ENCODE data around the gene PLPP1.

Gene PLPP1

DNA sequence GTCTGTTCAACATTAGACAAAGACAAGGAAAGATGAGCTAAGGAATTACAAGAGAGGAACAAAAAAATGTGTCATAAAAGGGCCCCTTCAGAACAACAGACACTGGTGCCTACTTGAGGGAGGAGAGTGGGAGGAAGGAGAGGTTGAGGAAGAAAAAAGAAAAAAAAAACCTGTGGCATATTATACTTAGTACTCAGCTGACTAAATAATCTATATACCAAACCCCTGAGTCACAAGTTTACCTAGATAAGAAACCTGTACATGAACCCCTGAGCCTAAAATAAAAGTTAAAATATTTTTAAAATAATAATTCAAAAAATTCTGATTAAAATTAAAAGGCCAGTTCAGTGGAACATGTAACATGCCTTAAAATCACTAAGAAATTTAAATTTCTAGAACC lies 119.7 kb downstream of the PLPP1 start:
- in situ Hi-C loops (cut with MboI; ENCODE audit: low sequenced_read_pairs): no loop called here

DNA sequence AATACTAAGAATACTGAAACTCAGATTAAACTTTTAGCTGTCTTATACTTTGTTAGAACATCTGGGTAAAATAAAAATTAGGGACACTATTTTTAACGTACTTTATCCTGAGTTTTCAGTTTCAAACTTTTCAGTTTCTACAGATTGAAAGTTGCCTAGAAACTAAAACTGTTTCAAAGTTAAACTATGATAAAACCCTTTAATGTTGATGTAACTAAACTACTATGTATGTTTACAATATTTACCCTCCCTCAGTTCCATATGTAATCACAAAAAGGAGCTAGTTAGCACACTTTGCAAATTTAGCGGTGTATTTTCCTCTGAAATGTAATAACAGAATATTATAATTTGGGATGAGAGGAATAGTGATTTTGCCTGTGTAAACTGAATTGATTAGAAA lies 121.1 kb downstream of the PLPP1 start:
- in situ Hi-C loops (cut with MboI; ENCODE audit: low sequenced_read_pairs): no loop called here

DNA sequence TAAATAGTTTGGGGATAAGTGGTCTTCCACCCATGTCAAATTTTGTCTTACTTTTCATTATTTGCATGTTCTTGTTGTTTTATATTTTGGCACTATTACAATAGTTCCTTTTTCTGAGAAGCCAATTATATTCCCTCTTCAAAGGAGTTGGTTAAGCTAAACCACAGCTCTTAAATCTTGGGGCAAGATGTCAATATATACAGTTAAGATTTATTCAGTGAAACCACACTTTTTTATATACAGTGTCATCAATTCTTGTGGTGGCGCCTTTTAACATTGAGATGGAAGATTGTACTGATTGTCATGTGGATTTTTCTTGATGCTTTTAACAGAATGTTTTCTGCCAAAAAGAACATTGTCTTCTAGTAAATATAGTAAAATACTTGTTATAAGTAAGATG lies 122.9 kb downstream of the PLPP1 start:
- in situ Hi-C loops (cut with MboI; ENCODE audit: low sequenced_read_pairs): no loop called here

DNA sequence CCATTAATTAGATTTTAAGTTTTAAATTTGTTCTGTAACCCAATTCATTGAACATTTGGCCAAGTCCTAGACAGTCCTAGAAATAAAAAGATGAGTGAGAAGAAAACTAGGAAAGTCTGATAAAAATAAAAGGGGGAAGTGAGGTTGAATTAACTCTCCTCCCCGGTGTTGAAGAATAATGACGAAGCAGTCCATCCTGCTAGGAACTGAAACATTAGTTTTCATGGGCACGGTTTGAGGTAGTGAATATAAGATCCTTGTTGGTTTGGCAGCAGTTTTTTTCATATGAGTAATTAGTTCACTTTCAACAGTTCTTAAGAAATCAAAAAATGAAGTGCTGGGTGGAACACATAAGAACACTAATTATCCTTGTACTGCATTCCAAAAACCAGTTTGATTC lies 123.9 kb downstream of the PLPP1 start:
- in situ Hi-C loops (cut with MboI; ENCODE audit: low sequenced_read_pairs): no loop called here

DNA sequence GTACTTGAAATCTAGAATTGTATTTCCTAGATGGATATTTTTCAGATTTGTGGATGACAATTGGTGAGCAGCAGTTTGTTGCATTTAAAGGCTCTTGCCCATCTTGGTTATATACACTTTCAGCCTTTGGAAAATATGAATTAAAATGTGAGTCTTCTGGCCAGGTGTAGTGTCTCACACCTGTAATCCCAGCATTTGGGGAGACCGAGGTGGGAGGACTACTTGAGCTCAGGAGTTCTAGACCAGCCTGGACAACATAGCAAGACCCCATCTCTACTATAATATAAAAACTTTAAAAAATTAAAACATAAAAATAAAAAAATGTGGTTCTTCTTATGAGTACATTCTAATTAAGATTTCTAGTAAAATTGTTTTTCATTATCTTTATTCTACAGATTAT lies 125.0 kb downstream of the PLPP1 start:
- in situ Hi-C loops (cut with MboI; ENCODE audit: low sequenced_read_pairs): no loop called here

DNA sequence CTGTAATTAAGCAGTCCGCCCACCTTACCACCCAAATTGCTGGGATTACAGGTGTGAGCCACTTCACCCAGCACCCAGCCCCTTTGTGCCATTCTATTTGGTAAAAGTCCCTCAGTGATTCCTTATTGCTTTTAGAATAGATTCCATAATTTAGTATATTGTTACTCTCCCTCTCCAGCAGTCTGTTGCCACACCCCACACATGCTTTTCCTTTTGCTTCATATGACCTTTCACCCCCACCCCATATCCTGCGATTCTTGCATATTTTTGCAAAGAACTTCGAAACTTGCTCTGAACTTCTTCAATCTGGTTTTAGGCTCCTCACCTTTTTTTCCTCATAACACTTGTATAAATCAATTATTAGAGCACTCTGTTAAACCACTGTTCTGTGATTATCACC lies 126.8 kb downstream of the PLPP1 start:
- in situ Hi-C loops (cut with MboI; ENCODE audit: low sequenced_read_pairs): no loop called here

DNA sequence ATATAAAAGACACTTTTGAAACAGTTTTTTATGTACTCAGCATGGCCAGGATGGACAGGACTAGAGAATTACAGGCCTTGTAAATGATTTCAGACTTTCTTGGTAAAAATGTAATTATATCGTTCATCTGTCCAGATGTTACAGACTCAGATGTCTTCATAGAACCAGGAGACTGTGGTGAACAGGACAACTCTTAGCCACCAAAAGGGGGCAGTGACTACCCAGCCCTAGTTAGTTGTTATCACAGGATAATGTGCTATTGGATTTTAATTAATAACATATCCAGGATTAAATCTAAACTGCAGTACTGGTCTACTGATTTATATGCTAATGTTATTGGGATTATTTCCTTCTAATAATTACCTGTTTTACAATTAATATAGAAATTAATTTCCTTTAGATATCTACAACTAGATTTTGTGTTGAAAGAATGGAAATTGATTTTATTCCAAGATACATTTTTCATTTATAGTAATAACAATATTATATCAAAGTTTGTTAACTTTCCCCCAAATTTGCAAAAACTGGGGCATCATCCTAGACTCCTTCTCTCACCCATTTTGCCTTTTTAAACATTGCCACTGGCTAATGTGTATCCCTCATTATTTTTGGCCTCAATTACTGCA lies 127.6 kb downstream of the PLPP1 start:
- in situ Hi-C loops (cut with MboI; ENCODE audit: low sequenced_read_pairs): no loop called here

DNA sequence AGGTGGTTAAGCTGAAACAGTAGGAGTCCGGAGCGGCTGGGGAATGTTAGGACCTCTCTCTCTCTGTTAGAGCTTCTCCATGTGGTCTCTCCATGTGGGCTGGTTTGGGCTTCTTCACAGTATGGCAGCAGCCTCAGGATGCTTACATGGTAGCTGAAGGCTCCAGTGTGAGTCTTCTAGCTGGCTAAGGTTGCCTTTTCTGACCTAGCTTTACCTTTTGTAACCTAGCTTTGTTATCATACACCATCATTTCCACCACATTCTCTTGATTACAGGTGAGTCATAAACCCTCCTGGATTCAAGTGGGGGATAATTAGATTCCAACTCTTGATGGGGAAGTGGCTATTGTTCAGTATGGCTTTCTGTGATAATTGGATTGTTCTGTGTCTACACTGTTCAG lies 128.5 kb downstream of the PLPP1 start:
- in situ Hi-C loops (cut with MboI; ENCODE audit: low sequenced_read_pairs): no loop called here

DNA sequence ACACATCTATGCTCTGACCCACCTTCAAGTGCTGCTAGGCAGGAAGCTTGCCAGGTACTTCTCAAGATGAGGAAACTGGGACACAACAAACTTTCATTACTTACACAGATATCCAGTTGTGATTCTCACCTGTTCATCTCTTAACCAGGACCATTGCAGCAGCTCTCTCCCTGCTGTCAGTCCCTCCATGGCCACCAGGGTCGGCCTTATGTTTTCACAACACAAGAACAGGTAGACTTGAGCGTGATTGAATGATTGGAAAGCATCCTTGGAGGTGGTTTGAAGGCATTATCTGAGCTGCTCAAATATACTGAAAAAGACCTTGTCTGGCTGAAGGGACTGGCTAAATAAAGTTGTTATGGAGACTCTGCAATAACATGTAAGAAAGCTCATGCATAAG lies 132.6 kb downstream of the PLPP1 start:
- in situ Hi-C loops (cut with MboI; ENCODE audit: low sequenced_read_pairs): no loop called here

DNA sequence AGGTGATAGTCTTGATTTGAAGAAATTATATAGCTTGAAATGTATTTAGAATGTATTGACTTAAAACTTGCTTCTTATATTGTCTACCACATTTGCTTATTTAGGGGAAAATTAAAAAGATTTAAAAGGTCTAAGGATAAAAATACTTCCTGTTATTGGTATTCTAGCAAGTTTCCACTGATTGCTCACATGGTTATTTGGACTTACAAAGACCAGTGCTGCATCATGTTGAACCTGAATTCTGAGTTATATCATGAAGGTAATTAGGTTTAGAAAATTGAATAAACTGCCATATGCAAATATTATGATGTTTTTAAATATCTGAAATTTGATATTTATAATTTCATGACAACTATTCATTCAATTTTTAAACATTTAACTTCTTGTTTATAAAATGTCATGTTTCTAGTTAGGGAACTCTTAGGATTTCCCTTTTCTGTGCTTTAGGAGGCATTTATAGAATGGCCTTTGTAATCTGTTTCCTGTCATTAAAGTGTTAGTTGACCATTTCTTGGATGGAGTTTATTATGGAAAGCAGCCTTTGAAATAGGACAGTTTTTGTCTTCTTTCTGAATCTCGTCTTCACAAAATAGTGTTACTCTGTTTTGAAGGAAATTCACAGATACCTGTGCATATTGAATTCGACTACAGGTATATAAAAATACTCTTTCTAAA lies 141.1 kb downstream of the PLPP1 start:
- in situ Hi-C loops (cut with MboI; ENCODE audit: low sequenced_read_pairs): no loop called here

DNA sequence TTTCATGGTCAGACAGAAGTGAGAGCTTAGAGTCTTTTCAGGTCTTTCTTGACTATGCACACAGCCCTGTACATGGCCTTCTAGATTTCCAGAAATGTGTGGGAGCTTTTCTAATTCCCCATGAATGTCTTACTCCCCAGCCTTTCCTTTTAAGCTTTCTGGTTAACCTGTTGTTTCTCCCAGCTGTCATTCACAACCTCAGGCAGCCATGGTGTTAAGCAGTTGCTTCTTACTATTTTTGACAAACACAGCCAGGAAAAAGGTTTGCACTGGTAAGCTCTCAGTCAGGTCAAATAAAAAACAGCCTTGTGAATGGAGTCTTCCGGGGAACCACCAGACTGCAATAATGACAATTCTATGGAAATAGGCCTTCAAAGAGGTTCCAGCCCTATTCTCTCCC lies 142.1 kb downstream of the PLPP1 start:
- in situ Hi-C loops (cut with MboI; ENCODE audit: low sequenced_read_pairs): no loop called here

DNA sequence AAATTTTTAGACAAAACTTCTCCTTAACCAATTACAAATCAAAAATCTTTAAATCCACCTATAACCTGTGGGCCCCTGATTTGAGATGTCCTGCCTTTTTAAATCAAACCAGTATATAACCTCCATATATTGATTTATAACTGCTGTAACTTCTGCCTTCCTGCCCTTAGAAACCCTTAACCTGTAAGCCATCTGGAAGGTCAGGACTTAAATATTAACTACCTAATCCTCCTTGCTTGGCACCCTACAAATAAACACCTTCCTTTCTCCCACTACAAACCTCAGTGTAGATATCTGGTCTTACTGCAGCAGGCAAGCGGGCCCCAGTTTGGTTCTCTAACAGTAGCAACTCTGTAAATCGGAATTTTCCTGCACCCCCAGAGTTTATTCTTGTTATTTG lies 143.1 kb downstream of the PLPP1 start:
- in situ Hi-C loops (cut with MboI; ENCODE audit: low sequenced_read_pairs): no loop called here

DNA sequence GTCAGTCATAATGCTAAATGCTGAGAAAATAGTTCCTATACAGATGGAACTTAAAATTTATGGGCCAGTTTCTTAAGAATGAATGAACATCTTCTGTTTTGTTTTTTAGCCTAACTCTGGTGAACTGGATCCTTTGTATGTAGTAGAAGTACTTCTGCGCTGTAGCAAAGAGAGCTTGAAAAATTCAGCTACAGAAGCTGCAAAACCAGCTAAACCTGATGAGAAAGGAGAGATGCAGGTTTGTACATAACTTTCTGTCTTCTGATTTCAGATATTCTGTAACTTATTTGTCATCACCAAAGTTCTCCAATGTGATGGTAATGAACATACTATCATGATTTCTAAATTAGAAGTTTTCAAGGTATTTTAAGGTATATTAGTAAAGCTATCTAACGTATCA lies 146.9 kb downstream of the PLPP1 start:
- in situ Hi-C loops (cut with MboI; ENCODE audit: low sequenced_read_pairs): no loop called here

DNA sequence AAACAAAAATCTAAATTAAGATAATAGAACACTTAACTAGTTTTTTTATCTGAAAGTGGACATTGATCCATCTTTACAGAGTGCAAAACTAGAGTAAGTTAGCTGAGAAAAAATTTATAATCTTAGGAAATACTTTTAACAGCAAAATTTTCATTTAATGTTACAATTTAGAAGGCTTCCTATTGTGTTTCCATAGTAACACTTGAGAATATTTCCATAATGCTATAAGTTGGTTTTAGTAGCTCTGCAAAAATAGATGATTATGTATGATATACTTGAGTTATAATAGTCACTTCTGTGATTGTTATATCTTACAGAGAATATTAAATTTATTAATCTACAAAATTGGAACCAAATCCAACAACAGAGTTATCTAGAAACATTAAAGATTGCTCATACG lies 148.4 kb downstream of the PLPP1 start:
- in situ Hi-C loops (cut with MboI; ENCODE audit: low sequenced_read_pairs): no loop called here

DNA sequence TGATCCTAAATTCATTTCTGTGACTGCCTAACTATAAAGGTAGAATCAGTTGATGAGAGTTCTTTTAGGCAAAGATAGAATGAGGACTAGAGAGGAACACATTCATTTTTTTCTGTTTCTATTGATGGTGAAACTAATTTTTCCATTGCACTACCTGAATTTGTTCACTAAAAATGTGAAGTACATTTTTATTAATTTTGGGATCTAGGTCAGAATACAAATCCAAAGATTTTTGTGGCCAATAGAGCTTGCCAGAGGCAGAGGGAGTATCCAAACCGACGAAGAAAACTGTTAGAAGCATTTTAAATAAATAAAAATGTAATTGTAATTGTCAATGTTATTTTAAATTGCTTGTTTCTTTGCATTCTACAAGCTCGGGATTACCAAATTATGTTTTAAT lies 148.9 kb downstream of the PLPP1 start:
- in situ Hi-C loops (cut with MboI; ENCODE audit: low sequenced_read_pairs): no loop called here

DNA sequence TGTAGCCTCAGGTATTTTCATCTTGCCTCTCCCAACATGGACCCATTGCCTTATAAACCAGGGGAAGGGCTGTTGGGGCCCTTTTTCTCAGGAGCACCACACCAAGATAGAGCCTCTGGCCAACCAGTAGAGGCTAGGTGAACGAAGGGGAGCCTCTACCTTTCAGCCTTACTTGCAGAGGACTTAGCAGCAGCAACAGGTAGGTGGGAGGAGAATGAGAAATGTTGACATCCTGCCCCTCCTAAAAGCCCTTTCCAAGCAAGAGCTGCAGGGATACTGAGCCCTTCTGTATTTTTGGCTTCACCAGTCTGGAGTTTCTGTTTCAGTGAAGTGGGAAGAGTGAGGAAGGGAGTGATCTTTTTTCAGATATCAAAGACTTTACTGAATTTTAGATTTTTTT lies 149.5 kb downstream of the PLPP1 start:
- in situ Hi-C loops (cut with MboI; ENCODE audit: low sequenced_read_pairs): no loop called here

DNA sequence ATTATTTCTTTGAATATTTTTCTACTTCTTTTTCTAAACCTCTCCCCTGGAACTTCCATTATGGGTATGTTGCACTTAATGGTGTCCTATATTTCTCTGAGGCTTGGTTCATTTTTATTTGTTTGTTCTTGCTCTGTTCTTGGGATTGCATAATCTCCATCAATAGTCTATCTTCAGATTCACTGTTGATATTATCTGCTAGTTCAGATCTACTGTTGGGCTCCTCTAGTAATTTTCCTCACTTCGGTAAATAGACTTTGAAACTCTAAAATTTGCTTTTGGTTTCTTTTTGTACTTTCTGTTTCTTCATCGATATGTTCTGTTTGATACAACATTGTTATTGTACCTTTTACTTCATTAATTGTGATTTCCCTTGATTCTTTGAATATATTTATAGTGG lies 150.7 kb downstream of the PLPP1 start:
- in situ Hi-C loops (cut with MboI; ENCODE audit: low sequenced_read_pairs): no loop called here

DNA sequence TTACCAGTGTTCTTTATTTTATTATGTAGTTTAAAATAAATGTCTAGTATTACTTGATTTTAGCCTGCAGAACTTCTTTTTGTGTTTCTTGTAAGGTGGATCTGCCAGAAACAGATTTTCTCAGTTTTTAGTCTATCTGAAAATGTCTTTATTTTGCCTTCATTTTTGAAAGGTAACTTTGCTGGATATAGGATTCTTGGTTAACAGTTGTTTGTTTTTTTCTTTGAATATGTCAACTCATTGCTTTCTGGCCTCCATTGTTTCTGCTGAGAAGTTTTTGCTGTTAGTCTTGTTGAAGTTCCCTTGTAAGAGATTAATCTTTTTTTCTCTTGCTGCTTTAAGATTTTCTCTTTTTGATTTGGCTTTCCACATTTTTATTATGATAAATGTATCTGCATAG lies 151.5 kb downstream of the PLPP1 start:
- in situ Hi-C loops (cut with MboI; ENCODE audit: low sequenced_read_pairs): no loop called here

DNA sequence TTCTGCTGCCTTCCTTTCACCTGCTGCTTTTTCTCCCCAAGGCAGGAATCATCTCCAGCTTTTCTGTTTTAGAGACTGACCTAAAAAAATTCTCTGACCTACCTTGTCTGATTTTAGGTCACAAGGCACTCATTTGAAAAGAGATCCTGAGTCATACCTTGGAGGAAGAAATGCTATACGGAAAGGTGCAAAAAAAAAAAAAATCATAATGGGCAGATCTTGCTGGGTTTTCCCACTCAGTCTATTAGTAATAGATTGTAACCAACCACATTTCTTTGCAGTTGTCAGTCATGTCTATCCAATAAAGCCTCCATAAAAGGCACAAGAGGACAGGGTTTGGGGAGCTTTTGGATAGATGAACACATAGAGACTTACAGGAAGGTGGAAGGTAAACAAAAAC lies 157.0 kb downstream of the PLPP1 start:
- in situ Hi-C loops (cut with MboI; ENCODE audit: low sequenced_read_pairs): no loop called here
